H9 (cell line): Measurements from ENCODE around the gene NXPH1. TPM values are rescaled to one million over a fixed set of nuclear protein-coding genes. Genes with fewer than 3 reads are reported as not detected.

Source experiments
- DNase-seq: peaks from one replicate; pipeline ENCODE4 v3.0.0-alpha.2; 2017
- H2AFZ ChIP-seq: one replicate; pipeline ENCODE4 v1.6.1; 2013; ENCODE audit warnings: mild to moderate bottlenecking, low read length, control low read depth, moderate library complexity
- H2AK5ac ChIP-seq: 2 replicates; pipeline ENCODE4 v1.6.1; 2013; ENCODE audit warnings: low read length, control low read depth, mixed read lengths; ENCODE audit not compliant: insufficient read length
- H2BK120ac ChIP-seq: one replicate; pipeline ENCODE4 v1.6.1; 2013; ENCODE audit warnings: low read depth, mild to moderate bottlenecking, low read length, control low read depth, inconsistent platforms; ENCODE audit not compliant: poor library complexity, severe bottlenecking
- H2BK12ac ChIP-seq: 2 replicates; pipeline ENCODE4 v1.6.1; 2013; ENCODE audit warnings: low read length, control low read depth, mixed read lengths, low read depth; ENCODE audit not compliant: insufficient read length
- H2BK15ac ChIP-seq: 2 replicates; pipeline ENCODE4 v1.6.1; 2013; ENCODE audit warnings: low read depth, low read length, control low read depth
- H2BK20ac ChIP-seq: one replicate; pipeline ENCODE4 v1.6.1; 2013; ENCODE audit warnings: low read depth, mild to moderate bottlenecking, low read length, control low read depth, inconsistent platforms; ENCODE audit not compliant: poor library complexity, severe bottlenecking
- H2BK5ac ChIP-seq: 2 replicates; pipeline ENCODE4 v1.6.1; 2013; ENCODE audit warnings: low read length, control low read depth, mixed read lengths; ENCODE audit not compliant: insufficient read length
- H3K14ac ChIP-seq: 2 replicates; pipeline ENCODE4 v1.6.1; 2013; ENCODE audit warnings: low read length, control low read depth; ENCODE audit not compliant: insufficient read depth
- H3K18ac ChIP-seq: 2 replicates; pipeline ENCODE4 v1.6.1; 2013; ENCODE audit warnings: low read depth, mild to moderate bottlenecking, mixed read lengths, low read length, control low read depth; ENCODE audit not compliant: insufficient read length
- H3K23ac ChIP-seq: 2 replicates; pipeline ENCODE4 v1.6.1; 2013; ENCODE audit warnings: low read length, control low read depth, mixed read lengths, low read depth; ENCODE audit not compliant: insufficient read length
- H3K23me2 ChIP-seq: 2 replicates; pipeline ENCODE4 v1.6.1; 2013; ENCODE audit warnings: low read depth, mild to moderate bottlenecking, mixed read lengths, low read length, control low read depth; ENCODE audit not compliant: insufficient read length, poor library complexity, severe bottlenecking
- H3K27ac ChIP-seq: 2 replicates; pipeline ENCODE4 v1.5.1; 2013; ENCODE audit warnings: low read length, control low read depth, mixed read lengths, low read depth; ENCODE audit not compliant: insufficient read length
- H3K27me3 ChIP-seq: 2 replicates; pipeline ENCODE4 v1.6.1; 2013; ENCODE audit warnings: low read length, control low read depth, inconsistent platforms; ENCODE audit not compliant: insufficient read depth
- H3K4ac ChIP-seq: 2 replicates; pipeline ENCODE4 v1.6.1; 2013; ENCODE audit warnings: low read depth, mild to moderate bottlenecking, control low read depth, inconsistent platforms, low read length, moderate library complexity
- H3K4me1 ChIP-seq: 2 replicates; pipeline ENCODE4 v1.6.1; 2013; ENCODE audit warnings: low read length, control low read depth, inconsistent platforms; ENCODE audit not compliant: insufficient read depth
- H3K4me2 ChIP-seq: 2 replicates; pipeline ENCODE4 v1.6.1; 2013; ENCODE audit warnings: low read length, control low read depth, mixed read lengths; ENCODE audit not compliant: insufficient read length, insufficient read depth
- H3K56ac ChIP-seq: 2 replicates; pipeline ENCODE4 v1.6.1; 2013; ENCODE audit warnings: low read depth, mild to moderate bottlenecking, mixed read lengths, low read length, control low read depth; ENCODE audit not compliant: insufficient read length
- H3K79me1 ChIP-seq: 2 replicates; pipeline ENCODE4 v1.6.1; 2013; ENCODE audit warnings: low read depth, mild to moderate bottlenecking, moderate library complexity, low read length, control low read depth, inconsistent platforms; ENCODE audit not compliant: insufficient read depth, poor library complexity, severe bottlenecking
- H3K79me2 ChIP-seq: 2 replicates; pipeline ENCODE4 v1.6.1; 2013; ENCODE audit warnings: low read length, control low read depth, inconsistent platforms; ENCODE audit not compliant: insufficient read depth
- H3K9ac ChIP-seq: 2 replicates; pipeline ENCODE4 v1.6.1; 2013; ENCODE audit warnings: low read length, control low read depth, mixed read lengths; ENCODE audit not compliant: insufficient read length; ENCODE audit errors: extremely low read depth
- H3K9me3 ChIP-seq: one replicate; pipeline ENCODE4 v1.6.1; 2013; ENCODE audit warnings: low read depth, low read length, inconsistent platforms; ENCODE audit not compliant: control insufficient read depth
- H3T11ph ChIP-seq: one replicate; pipeline ENCODE4 v1.6.1; 2013; ENCODE audit warnings: mild to moderate bottlenecking, low read length, control low read depth, inconsistent platforms
- H4K20me1 ChIP-seq: one replicate; pipeline ENCODE4 v1.6.1; 2013; ENCODE audit not compliant: control insufficient read depth, insufficient read length, insufficient read depth
- H4K5ac ChIP-seq: 2 replicates; pipeline ENCODE4 v1.6.1; 2013; ENCODE audit warnings: low read depth, mild to moderate bottlenecking, mixed read lengths, low read length, control low read depth; ENCODE audit not compliant: insufficient read length
- H4K8ac ChIP-seq: replicated peaks from 2 replicates; pipeline ENCODE4 v1.6.1; 2013; ENCODE audit warnings: low read length, control low read depth, mixed read lengths, low read depth; ENCODE audit not compliant: insufficient read length
- H4K91ac ChIP-seq: 2 replicates; pipeline ENCODE4 v1.6.1; 2013; ENCODE audit warnings: low read depth, mild to moderate bottlenecking, moderate library complexity, mixed read lengths, low read length, control low read depth; ENCODE audit not compliant: insufficient read length
- H3K27ac Mint-ChIP-seq, 3 experiments: 2 replicates in 2 of 3; 3 replicates in 1 of 3; pipeline ENCODE4 v1.8.0; 2020 to 2021; ENCODE audit warnings: mixed read lengths in 3 of 3, mild to moderate bottlenecking in 1 of 3, moderate library complexity in 1 of 3
- H3K27me3 Mint-ChIP-seq: 2 replicates; pipeline ENCODE4 v1.8.0; 2021; ENCODE audit warnings: low read depth, mild to moderate bottlenecking, moderate library complexity, mixed read lengths
- H3K36me3 Mint-ChIP-seq, 3 experiments: 2 replicates in 2 of 3; 3 replicates in 1 of 3; pipeline ENCODE4 v1.8.0; 2020 to 2021; ENCODE audit warnings: low read depth in 3 of 3, mixed read lengths in 3 of 3; ENCODE audit not compliant: insufficient read depth in 1 of 3
- H3K4me1 Mint-ChIP-seq, 2 experiments: 2 replicates each; pipeline ENCODE4 v1.8.0; 2020; ENCODE audit warnings: mixed read lengths in 2 of 2
- H3K4me3 Mint-ChIP-seq, 2 experiments: 2 replicates in 1 of 2; 3 replicates in 1 of 2; pipeline ENCODE4 v1.8.0; 2020 to 2021; ENCODE audit warnings: mild to moderate bottlenecking in 2 of 2, mixed read lengths in 2 of 2, moderate library complexity in 1 of 2
- H3K9me3 Mint-ChIP-seq, 2 experiments: 2 replicates in 1 of 2; 3 replicates in 1 of 2; pipeline ENCODE4 v1.8.0; 2020; ENCODE audit warnings: mild to moderate bottlenecking in 2 of 2, mixed read lengths in 2 of 2, moderate library complexity in 1 of 2
- CTCF ChIP-seq: fragments of 200-600 bp; sonication (generic); conservative IDR thresholded peaks from 3 replicates; pipeline ENCODE4 v1.8.0; 2021; ENCODE audit warnings: antibody characterized with exemption, mild to moderate bottlenecking
- WGBS: extraction: QIAGEN DNeasy Blood & Tissue Kit; methylation state at CpG from one replicate; pipeline ENCODE4 v1.1.7; 2013; ENCODE audit warnings: missing lambda C conversion rate, low lambda C conversion rate, mixed read lengths; ENCODE audit not compliant: insufficient read length; ENCODE audit errors: extremely low coverage; 5-methylcytosine and 5-hydroxymethylcytosine counted together
- total RNA-seq: library from RNA; stranded (reverse); gene quantifications from 2 replicates; pipeline ENCODE4 v1.2.1, GENCODE V29; 2021

Gene NXPH1
- total RNA-seq, 1 experiment from 2014 or later, result 0.15 TPM

GRCh38 chr7:8388257-8388625 lies 45.2 kb upstream of the NXPH1 start:
- Histone ChIP-seq H2BK5ac (no peak overlapping the region), H3K27ac (no peak overlapping the region), H3K18ac (no peak overlapping the region), H2BK120ac (no peak overlapping the region), H3K79me1 (no peaks in the 10 kb centered on the region), H4K91ac (no peak overlapping the region), H2BK20ac (no peak overlapping the region), H3K9ac (no peak overlapping the region), H3K23ac (no peak overlapping the region), H4K20me1 (no peaks in the 10 kb centered on the region), H3K4ac (no peak overlapping the region), H3K4me1 (peaks cover 5% of the 10 kb centered on the region; the same call in 1 of the 2 replicates), H3K14ac (no peak overlapping the region), H3K23me2 (peaks cover 6% of the 10 kb centered on the region), H3K27me3 (no peaks in the 10 kb centered on the region), H3K9me3 (no peaks in the 10 kb centered on the region), H3K56ac (no peak overlapping the region), H3T11ph (no peak overlapping the region), H2BK15ac (no peak overlapping the region), H2AFZ (no peak overlapping the region), H3K79me2 (no peaks in the 10 kb centered on the region), H4K8ac (no peak overlapping the region), H2AK5ac (no peak overlapping the region), H2BK12ac (no peak overlapping the region), H4K5ac (no peak overlapping the region), H3K4me2 (no peak overlapping the region)
- TF ChIP-seq CTCF, result no peak
- Mint-ChIP-seq H3K9me3 (no peaks in the 10 kb centered on the region), H3K27ac (no peak overlapping the region), H3K36me3 (no peaks in the 10 kb centered on the region), H3K4me1 (peaks cover 27 to 30% of the 10 kb centered on the region in 2 experiments), H3K27me3 (no peaks in the 10 kb centered on the region), H3K4me3 (no peak overlapping the region)
- DNase-seq, result no peak
- WGBS, result no CpG with 5 or more reads among the region's 2 CpGs
